HEK293 (cell line): Measurements from ENCODE around the gene JPH4.

Experiments used
- CTCF ChIA-PET: fragments of 350-600 bp; formaldehyde crosslinking; extraction: SDS; loops from one replicate; lab custom pipeline; 2021; ENCODE audit warnings: antibody characterized with exemption; lab: Yijun Ruan, JAX
- POLR2A ChIA-PET: fragments of 300-600 bp; formaldehyde crosslinking; extraction: SDS; loops from one replicate; lab custom pipeline; 2020; ENCODE audit warnings: antibody characterized with exemption, inconsistent platforms; lab: Yijun Ruan, JAX
- H3K27ac ChIP-seq: fragments of 200-500 bp; sonication (Bioruptor generic); 2 replicates; pipeline ENCODE4 v1.5.1; 2014; ENCODE audit warnings: low read depth, low read length, control low read depth, inconsistent platforms; ENCODE audit errors: extremely low read depth
- H3K36me3 ChIP-seq, 2 experiments: fragments of 200-500 bp in 1 of 2; sonication (Bioruptor generic) in 1 of 2; 1 replicate in 1 of 2; 2 replicates in 1 of 2; pipeline ENCODE4 v1.5.1; 2014 to 2017; ENCODE audit warnings: inconsistent platforms in 2 of 2, low read length in 2 of 2; ENCODE audit not compliant: control insufficient read depth in 2 of 2, insufficient read depth in 1 of 2
- H3K4me1 ChIP-seq: fragments of 200-500 bp; sonication (Bioruptor generic); 2 replicates; pipeline ENCODE4 v1.5.1; 2014; ENCODE audit warnings: mild to moderate bottlenecking, low read length, inconsistent platforms; ENCODE audit not compliant: control insufficient read depth, insufficient read depth
- H3K4me3 ChIP-seq: 2 replicates; pipeline ENCODE4 v1.5.1; 2011; ENCODE audit warnings: low read depth, mild to moderate bottlenecking, control low read depth, low read length, moderate library complexity
- H3K9me3 ChIP-seq: fragments of 200-500 bp; sonication (Bioruptor generic); 2 replicates; pipeline ENCODE4 v1.5.1; 2014; ENCODE audit warnings: low read depth, low read length, inconsistent platforms; ENCODE audit not compliant: control insufficient read depth, insufficient read depth
- ATF2 ChIP-seq: fragments of 450-650 bp; formaldehyde crosslinking; IDR thresholded peaks from 2 replicates; pipeline ENCODE4 v1.5.1; 2016; ENCODE audit warnings: missing biosample characterization, missing genetic modification characterization, low read depth
- FEZF1 ChIP-seq: fragments of 450-650 bp; formaldehyde crosslinking; IDR thresholded peaks from 2 replicates; pipeline ENCODE4 v1.5.1; 2016; ENCODE audit warnings: missing biosample characterization, missing genetic modification characterization
- GLI2 ChIP-seq: fragments of 450-650 bp; formaldehyde crosslinking; IDR thresholded peaks from 2 replicates; pipeline ENCODE4; 2017; ENCODE audit warnings: missing biosample characterization, missing genetic modification characterization, low read depth, borderline replicate concordance
- KLF9 ChIP-seq: fragments of 450-650 bp; formaldehyde crosslinking; IDR thresholded peaks from 2 replicates; pipeline ENCODE4 v1.5.1; 2016; ENCODE audit warnings: missing biosample characterization, missing genetic modification characterization, low read depth
- OVOL3 ChIP-seq: fragments of 450-650 bp; formaldehyde crosslinking; IDR thresholded peaks from 2 replicates; pipeline ENCODE4 v1.5.1; 2016; ENCODE audit warnings: missing biosample characterization, missing genetic modification characterization
- WT1 ChIP-seq: fragments of 450-650 bp; formaldehyde crosslinking; IDR thresholded peaks from 2 replicates; pipeline ENCODE4 v1.5.1; 2016; ENCODE audit warnings: missing biosample characterization, missing genetic modification characterization
- ZBTB17 ChIP-seq: fragments of 450-650 bp; formaldehyde crosslinking; IDR thresholded peaks from 2 replicates; pipeline ENCODE4 v1.5.1; 2016; ENCODE audit warnings: missing biosample characterization, missing genetic modification characterization
- ZBTB21 ChIP-seq: fragments of 450-650 bp; formaldehyde crosslinking; IDR thresholded peaks from 2 replicates; pipeline ENCODE4 v1.5.1; 2017; ENCODE audit warnings: missing biosample characterization, missing genetic modification characterization
- ZBTB8A ChIP-seq: fragments of 450-650 bp; formaldehyde crosslinking; IDR thresholded peaks from 2 replicates; pipeline ENCODE4 v1.5.1; 2016; ENCODE audit warnings: missing biosample characterization, missing genetic modification characterization
- ZNF138 ChIP-seq: fragments of 450-650 bp; formaldehyde crosslinking; IDR thresholded peaks from 2 replicates; pipeline ENCODE4 v1.5.1; 2016; ENCODE audit warnings: missing biosample characterization, missing genetic modification characterization, borderline replicate concordance
- ZNF140 ChIP-seq: fragments of 450-650 bp; formaldehyde crosslinking; IDR thresholded peaks from 2 replicates; pipeline ENCODE4 v1.5.1; 2016; ENCODE audit warnings: missing biosample characterization, missing genetic modification characterization
- ZNF157 ChIP-seq: fragments of 450-650 bp; formaldehyde crosslinking; IDR thresholded peaks from 2 replicates; pipeline ENCODE4 v1.5.1; 2016; ENCODE audit warnings: missing biosample characterization, missing genetic modification characterization
- ZNF221 ChIP-seq: fragments of 450-650 bp; formaldehyde crosslinking; IDR thresholded peaks from 2 replicates; pipeline ENCODE4 v1.5.1; 2017; ENCODE audit warnings: missing biosample characterization, missing genetic modification characterization, borderline replicate concordance
- ZNF266 ChIP-seq: fragments of 450-650 bp; formaldehyde crosslinking; IDR thresholded peaks from 2 replicates; pipeline ENCODE4 v1.5.1; 2016; ENCODE audit warnings: missing biosample characterization, missing genetic modification characterization, low read depth
- ZNF280D ChIP-seq: fragments of 450-650 bp; formaldehyde crosslinking; IDR thresholded peaks from 2 replicates; pipeline ENCODE4 v1.5.1; 2016; ENCODE audit warnings: missing biosample characterization, missing genetic modification characterization
- ZNF302 ChIP-seq: fragments of 450-650 bp; formaldehyde crosslinking; IDR thresholded peaks from 2 replicates; pipeline ENCODE4 v1.5.1; 2016; ENCODE audit warnings: missing biosample characterization, missing genetic modification characterization, low read depth
- ZNF335 ChIP-seq: fragments of 450-650 bp; formaldehyde crosslinking; conservative IDR thresholded peaks from 2 replicates; pipeline ENCODE4 v1.5.1; 2016; ENCODE audit warnings: missing biosample characterization, missing genetic modification characterization
- ZNF37A ChIP-seq: fragments of 450-650 bp; IDR thresholded peaks from 2 replicates; pipeline ENCODE4 v1.5.1; 2018; ENCODE audit warnings: missing biosample characterization, missing genetic modification characterization
- ZNF558 ChIP-seq: fragments of 450-650 bp; formaldehyde crosslinking; IDR thresholded peaks from 2 replicates; pipeline ENCODE4 v1.5.1; 2016; ENCODE audit warnings: missing biosample characterization, missing genetic modification characterization
- ZNF610 ChIP-seq: fragments of 450-650 bp; formaldehyde crosslinking; IDR thresholded peaks from 2 replicates; pipeline ENCODE4 v1.5.1; 2016; ENCODE audit warnings: missing biosample characterization, missing genetic modification characterization, borderline replicate concordance
- ZNF629 ChIP-seq: fragments of 450-650 bp; formaldehyde crosslinking; IDR thresholded peaks from 2 replicates; pipeline ENCODE4 v1.5.1; 2017; ENCODE audit warnings: missing biosample characterization, missing genetic modification characterization
- ZNF670 ChIP-seq: fragments of 450-650 bp; formaldehyde crosslinking; IDR thresholded peaks from 2 replicates; pipeline ENCODE4 v1.5.1; 2016; ENCODE audit warnings: missing biosample characterization, missing genetic modification characterization, low read depth
- ZNF791 ChIP-seq: fragments of 450-650 bp; formaldehyde crosslinking; IDR thresholded peaks from 2 replicates; pipeline ENCODE4 v1.5.1; 2016; ENCODE audit warnings: missing biosample characterization, missing genetic modification characterization

Gene JPH4

GRCh38 chr14:23608454-23608853, 29.9 kb upstream of the JPH4 start (continued):
- TF ChIP-seq ZNF140 (tag by site-specific recombination) (no peak), ZNF610 (tag by site-specific recombination) (no peak), ZBTB21 (tag by site-specific recombination) (no peak), ZNF629 (tag by site-specific recombination) (no peak), KLF9 (tag by site-specific recombination) (no peak)

- no peaks in the 10 kb centered on the region for H3K4me1 ChIP-seq
- TF ChIP-seq ZNF266 (tag by site-specific recombination): no peak
- no peak for TF ChIP-seq ZNF221 (tag by site-specific recombination)
- TF ChIP-seq ATF2: no peak
- TF ChIP-seq ZNF140 (tag by site-specific recombination): no peak
- no peak for TF ChIP-seq ZBTB17 (tag by site-specific recombination)
- TF ChIP-seq ZNF558 (tag by site-specific recombination): no peak
- TF ChIP-seq ZNF138 (tag by site-specific recombination): no peak
- no peak for TF ChIP-seq ZNF335 (tag by site-specific recombination)
- TF ChIP-seq FEZF1 (tag by site-specific recombination): no peak
- TF ChIP-seq OVOL3 (tag by site-specific recombination): no peak
- TF ChIP-seq WT1: no peak
- TF ChIP-seq ZNF37A (tag by site-specific recombination): no peak
- no peak for TF ChIP-seq ZNF157 (tag by site-specific recombination)
- TF ChIP-seq ZBTB8A: no peak
- no peak for TF ChIP-seq ZNF302
- no peak for TF ChIP-seq ZNF280D (tag by site-specific recombination)
- TF ChIP-seq ZNF670: no peak
- no peak for TF ChIP-seq GLI2 (tag by site-specific recombination)
- no peak for TF ChIP-seq ZNF791 (tag by site-specific recombination)
- H3K4me3 ChIP-seq: no peak overlapping the region
- no peaks in the 10 kb centered on the region for H3K9me3 ChIP-seq
- POLR2A ChIA-PET: no interaction called here
- CTCF ChIA-PET: interaction anchor here (0.6 to 1.2 kb wide), 3 partner anchors 16 to 1871 kb away, joined by 3 to 6 read pairs (median 5); no protein-coding TSS in a partner anchor
- H3K27ac ChIP-seq: no peak overlapping the region
- no peaks in the 10 kb centered on the region for H3K36me3 ChIP-seq
These were observed 27.5 kb upstream of the JPH4 start for GRCh38 chr14:23605931-23606585.
